Body of pancreas (tissue), 4 donors: Measurements from ENCODE around the gene WNT7B. TPM values are rescaled to one million over a fixed set of nuclear protein-coding genes. Genes with fewer than 3 reads are reported as not detected.

Experiments
- ATAC-seq: fragments of 150-250 bp; one replicate; pipeline ENCODE4 v1.9.1; 2016
- DNase-seq, 4 donors: peaks; one replicate each; pipeline ENCODE4 v3.0.0-alpha.2; 2019
- H3K27ac ChIP-seq, 4 donors: fragments of 200-600 bp; sonication (generic); 1 replicate in 3 of 4; 2 replicates in 1 of 4; pipeline versions ENCODE4 v1.5.1 to v1.6.1; 2016 to 2019; ENCODE audit warnings: mild to moderate bottlenecking in 1 of 4, mixed read lengths in 1 of 4, moderate library complexity in 1 of 4
- H3K27me3 ChIP-seq, 2 donors: fragments of 200-600 bp; sonication (generic); one replicate each; pipeline ENCODE4 v1.6.0; 2016; ENCODE audit warnings: mild to moderate bottlenecking in 1 of 2
- H3K36me3 ChIP-seq, 2 donors: fragments of 200-600 bp; sonication (generic); replicated peaks in 1 of 2; 2 replicates each; pipeline ENCODE4 v1.5.1; 2016; ENCODE audit warnings: low read depth in 2 of 2; ENCODE audit not compliant: insufficient read depth in 1 of 2
- H3K4me1 ChIP-seq: fragments of 200-600 bp; sonication (generic); one replicate; pipeline ENCODE4 v1.6.0; 2016
- H3K4me3 ChIP-seq, 2 donors: fragments of 200-600 bp; sonication (generic); 1 replicate in 1 of 2; 2 replicates in 1 of 2; pipeline ENCODE4 v1.5.1; 2016 to 2019
- H3K9me3 ChIP-seq, 3 donors: fragments of 200-600 bp; sonication (generic); 1 replicate in 2 of 3; 2 replicates in 1 of 3; pipeline ENCODE4 v1.5.1; 2016
- POLR2A ChIP-seq, 3 donors: fragments of 450-650 bp; IDR thresholded peaks; one replicate each; pipeline ENCODE4 v1.6.1; 2016; ENCODE audit warnings: antibody characterized with exemption in 3 of 3, mild to moderate bottlenecking in 2 of 3
- WGBS, 2 donors: methylation state at CpG; one replicate each; pipeline ENCODE4 v1.1.5; 2017; 5-methylcytosine and 5-hydroxymethylcytosine counted together
- intact Hi-C: fragments of 100-400 bp; cut with DNase I; formaldehyde crosslinking; loops from one replicate; pipeline ENCODE4 v1.15.1; 2023
- total RNA-seq, 2 donors: library from RNA; depleted of rRNA; stranded (reverse); fragments of >200 nt; gene quantifications; one replicate each; pipeline ENCODE4 v1.1.0, GENCODE V29; 2016
- TF ChIP-seq, protein P1 (sequence below), 7 experiments: fragments of 450-650 bp in 4 of 7; fragments of 200-600 bp in 3 of 7; sonication (generic) in 3 of 7; IDR thresholded peaks; one replicate each; pipeline ENCODE4 v1.5.1; 2016 to 2019; ENCODE audit warnings: antibody characterized with exemption in 7 of 7

The WNT7B gene
- total RNA-seq: 1 to 10 TPM in 1 of 2 donors, not detected in 1; 2.1 TPM

DNA sequence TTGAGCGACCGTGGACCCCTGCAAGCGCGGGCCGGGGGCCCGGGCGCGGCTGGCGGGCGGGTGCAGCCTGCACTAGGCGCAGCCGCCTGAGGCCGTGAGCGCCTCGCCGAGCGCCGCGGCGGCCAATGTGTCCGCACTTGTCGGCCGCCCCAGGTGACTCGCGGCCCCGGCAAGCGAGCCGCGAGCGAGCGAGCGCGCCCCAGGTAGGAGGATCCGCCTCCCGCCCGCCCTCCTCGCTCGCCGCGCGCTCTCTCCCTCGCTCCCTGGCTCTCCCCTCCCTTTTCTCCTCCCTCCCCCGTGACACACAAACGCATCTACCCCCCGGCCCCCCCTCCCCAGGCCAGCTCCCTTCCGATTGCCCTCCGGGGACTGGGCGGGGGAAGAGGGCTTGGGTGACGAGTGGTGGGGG lies at the start of gene WNT7B:
Gene WNT7B, minus strand, starts transcription at position 160 of the 409 bp plus-strand sequence. CDS start 408 bp downstream, outside the sequence.
- WGBS, 2 donors: 0 to 1% methylated on average over 6 to 47 of the region's 49 CpGs
- peaks cover 0 to 19% of the 10 kb centered on the region in 2 donors for H3K27me3 ChIP-seq
- TF ChIP-seq POLR2A (IDR thresholded peaks at IDR 0.05): peak in 1 of 3 donors; percentile 18
- TF ChIP-seq, protein P1, sequence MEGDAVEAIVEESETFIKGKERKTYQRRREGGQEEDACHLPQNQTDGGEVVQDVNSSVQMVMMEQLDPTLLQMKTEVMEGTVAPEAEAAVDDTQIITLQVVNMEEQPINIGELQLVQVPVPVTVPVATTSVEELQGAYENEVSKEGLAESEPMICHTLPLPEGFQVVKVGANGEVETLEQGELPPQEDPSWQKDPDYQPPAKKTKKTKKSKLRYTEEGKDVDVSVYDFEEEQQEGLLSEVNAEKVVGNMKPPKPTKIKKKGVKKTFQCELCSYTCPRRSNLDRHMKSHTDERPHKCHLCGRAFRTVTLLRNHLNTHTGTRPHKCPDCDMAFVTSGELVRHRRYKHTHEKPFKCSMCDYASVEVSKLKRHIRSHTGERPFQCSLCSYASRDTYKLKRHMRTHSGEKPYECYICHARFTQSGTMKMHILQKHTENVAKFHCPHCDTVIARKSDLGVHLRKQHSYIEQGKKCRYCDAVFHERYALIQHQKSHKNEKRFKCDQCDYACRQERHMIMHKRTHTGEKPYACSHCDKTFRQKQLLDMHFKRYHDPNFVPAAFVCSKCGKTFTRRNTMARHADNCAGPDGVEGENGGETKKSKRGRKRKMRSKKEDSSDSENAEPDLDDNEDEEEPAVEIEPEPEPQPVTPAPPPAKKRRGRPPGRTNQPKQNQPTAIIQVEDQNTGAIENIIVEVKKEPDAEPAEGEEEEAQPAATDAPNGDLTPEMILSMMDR (IDR thresholded peaks at IDR 0.05): no peak
- H3K4me1 ChIP-seq: peaks cover 36% of the 10 kb centered on the region
- H3K4me3 ChIP-seq: no peak within 1 kb of the TSS
- no peaks in the 10 kb centered on the region for H3K9me3 ChIP-seq
- H3K27ac ChIP-seq: no peak within 1 kb of the TSS
- H3K36me3 ChIP-seq: no peaks in the 10 kb centered on the region
- peak in 2 of 4 donors; percentile 47 to 49 for DNase-seq
- intact Hi-C loops: no loop called here
- peak; percentile 34 for ATAC-seq

GRCh38 chr22:46025973-46026898 lies 49.3 kb upstream of the WNT7B start:
- Histone ChIP-seq H3K4me3 (no peak overlapping the region), H3K9me3 (no peaks in the 10 kb centered on the region)

DNA sequence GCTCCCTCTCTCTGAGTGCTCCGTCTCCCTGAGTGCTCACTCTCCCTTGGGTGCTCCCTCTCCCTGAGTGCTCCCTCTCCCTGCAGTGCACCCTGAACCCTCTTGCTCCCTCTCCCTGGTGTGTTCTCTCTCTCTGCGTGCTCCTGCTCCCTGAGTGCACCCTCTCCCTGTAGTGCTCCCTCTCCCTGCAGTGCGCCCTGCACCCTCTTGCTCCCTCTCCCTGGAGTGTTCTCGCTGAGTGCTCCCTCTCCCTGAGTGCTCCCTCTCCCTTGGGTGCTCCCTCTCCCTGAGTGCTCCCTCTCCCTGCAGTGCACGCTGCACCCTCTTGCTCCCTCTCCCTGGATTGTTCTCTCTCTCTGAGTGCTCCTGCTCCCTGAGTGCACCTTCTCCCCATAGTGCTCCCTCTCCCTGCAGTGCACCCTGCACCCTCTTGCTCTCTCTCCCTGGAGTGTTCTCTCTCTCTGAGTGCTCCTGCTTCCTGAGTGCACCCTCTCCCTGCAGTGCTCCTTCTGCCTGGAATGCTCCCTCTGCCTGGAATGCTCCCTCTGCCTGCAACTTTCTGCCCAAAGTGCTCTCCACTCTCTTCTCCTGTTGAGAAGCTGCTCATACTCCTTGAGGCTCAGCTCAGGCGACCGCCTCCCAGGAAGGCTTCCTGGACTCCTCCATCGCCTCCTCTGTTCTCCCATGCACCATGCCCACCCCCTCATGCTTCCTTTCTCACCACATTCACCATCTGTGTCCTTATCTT lies 48.4 kb upstream of the WNT7B start:
- Histone ChIP-seq H3K4me1 (peaks cover 19% of the 10 kb centered on the region), H3K27ac (no peak overlapping the region), H3K9me3 (no peaks in the 10 kb centered on the region), H3K36me3 (no peaks in the 10 kb centered on the region), H3K27me3 (no peaks in the 10 kb centered on the region), H3K4me3 (no peak overlapping the region)
- DNase-seq: peak in 3 of 4 donors; percentile 1 to 9 (median 9)
- ATAC-seq: no peak
- intact Hi-C loops: no loop called here
- WGBS, 2 donors: 92% methylated on average over 8 of the region's 8 CpGs
- TF ChIP-seq, protein P1 (IDR thresholded peaks at IDR 0.05): no peak
- TF ChIP-seq POLR2A (IDR thresholded peaks at IDR 0.05): no peak

More at GRCh38 chr22:46025973-46026898, 49.3 kb upstream of the WNT7B start:
- 74 to 83% methylated on average over 9 to 17 of the region's 17 CpGs for WGBS, 2 donors
- ATAC-seq: no peak
- DNase-seq: peak in 3 of 4 donors; percentile 11 to 17 (median 15)
- peak overlapping the region; percentile 85 to 91 (median 86) for H3K27ac ChIP-seq
- H3K4me1 ChIP-seq: peaks cover 19% of the 10 kb centered on the region
- no peaks in the 10 kb centered on the region for H3K36me3 ChIP-seq
- TF ChIP-seq, protein P1 (IDR thresholded peaks at IDR 0.05): no peak
- no peak for TF ChIP-seq POLR2A (IDR thresholded peaks at IDR 0.05)
- H3K27me3 ChIP-seq: no peaks in the 10 kb centered on the region
- intact Hi-C loops: no loop called here

GRCh38 chr22:46024136-46024840 lies 47.3 kb upstream of the WNT7B start:
- no peaks in the 10 kb centered on the region for H3K27me3 ChIP-seq
- no peak for ATAC-seq
- TF ChIP-seq POLR2A (IDR thresholded peaks at IDR 0.05): no peak
- TF ChIP-seq, protein P1 (IDR thresholded peaks at IDR 0.05): no peak
- DNase-seq: peak in 3 of 4 donors; percentile 2 to 6 (median 4)
- H3K36me3 ChIP-seq: no peaks in the 10 kb centered on the region
- H3K4me1 ChIP-seq: peaks cover 19% of the 10 kb centered on the region
- H3K27ac ChIP-seq: no peak overlapping the region
- intact Hi-C loops: no loop called here
- WGBS, 2 donors: 93 to 100% methylated on average over 3 to 4 of the region's 4 CpGs
- no peak overlapping the region for H3K4me3 ChIP-seq
- H3K9me3 ChIP-seq: no peaks in the 10 kb centered on the region
